Mesendoderm (in vitro differentiated cells): Measurements from ENCODE around the gene MYH15.

Experiments
- DNase-seq: peaks from one replicate; pipeline ENCODE4 v3.0.0; 2013
- H2AK5ac ChIP-seq: 2 replicates; pipeline ENCODE4 v1.6.1; 2013; ENCODE audit warnings: low read length, inconsistent platforms
- H2BK120ac ChIP-seq: 2 replicates; pipeline ENCODE4 v1.6.1; 2013; ENCODE audit warnings: low read depth, mild to moderate bottlenecking, low read length, moderate library complexity, mixed read lengths
- H2BK15ac ChIP-seq: replicated peaks from 2 replicates; pipeline ENCODE4 v1.6.1; 2013; ENCODE audit warnings: low read depth, mild to moderate bottlenecking, moderate library complexity
- H2BK5ac ChIP-seq: 2 replicates; pipeline ENCODE4 v1.6.1; 2013; ENCODE audit warnings: low read length, inconsistent platforms
- H3K18ac ChIP-seq: 2 replicates; pipeline ENCODE4 v1.6.1; 2013; ENCODE audit warnings: mild to moderate bottlenecking, low read length, mixed read lengths
- H3K23ac ChIP-seq: one replicate; pipeline ENCODE4 v1.6.1; 2013; ENCODE audit warnings: low read length
- H3K27ac ChIP-seq: 2 replicates; pipeline ENCODE4 v1.5.1; 2013; ENCODE audit warnings: low read depth, mild to moderate bottlenecking, inconsistent platforms, low read length, moderate library complexity
- H3K27me3 ChIP-seq: 2 replicates; pipeline ENCODE4 v1.6.1; 2013; ENCODE audit warnings: low read length, control low read depth, mild to moderate bottlenecking, inconsistent platforms; ENCODE audit not compliant: insufficient read depth, poor library complexity
- H3K36me3 ChIP-seq: 2 replicates; pipeline ENCODE4 v1.6.1; 2013; ENCODE audit warnings: low read length, inconsistent platforms; ENCODE audit not compliant: control insufficient read depth, insufficient read depth
- H3K4ac ChIP-seq: one replicate; pipeline ENCODE4 v1.6.1; 2013; ENCODE audit warnings: low read depth, mild to moderate bottlenecking, low read length, moderate library complexity
- H3K4me1 ChIP-seq: 2 replicates; pipeline ENCODE4 v1.6.1; 2013; ENCODE audit warnings: low read depth, low read length, inconsistent platforms; ENCODE audit not compliant: control insufficient read depth
- H3K4me2 ChIP-seq: 2 replicates; pipeline ENCODE4 v1.6.1; 2013; ENCODE audit warnings: low read length
- H3K4me3 ChIP-seq: 2 replicates; pipeline ENCODE4 v1.5.1; 2013; ENCODE audit warnings: mild to moderate bottlenecking, low read length
- H3K56ac ChIP-seq: one replicate; pipeline ENCODE4 v1.6.1; 2013; ENCODE audit warnings: low read length
- H3K79me1 ChIP-seq: 2 replicates; pipeline ENCODE4 v1.6.1; 2013; ENCODE audit warnings: low read length, inconsistent platforms
- H3K79me2 ChIP-seq: 2 replicates; pipeline ENCODE4 v1.6.1; 2013; ENCODE audit warnings: mild to moderate bottlenecking, low read length; ENCODE audit not compliant: control insufficient read depth, insufficient read depth
- H3K9ac ChIP-seq: 2 replicates; pipeline ENCODE4 v1.6.1; 2013; ENCODE audit warnings: low read length, inconsistent platforms
- H4K5ac ChIP-seq: one replicate; pipeline ENCODE4 v1.6.1; 2013; ENCODE audit warnings: low read length
- H4K8ac ChIP-seq: one replicate; pipeline ENCODE4 v1.6.1; 2013; ENCODE audit warnings: low read depth, mild to moderate bottlenecking, control low read depth, low read length, moderate library complexity
- WGBS: extraction: QIAGEN DNeasy Blood & Tissue Kit; methylation state at CpG from one replicate; pipeline ENCODE4 v1.1.7; 2013; ENCODE audit warnings: low lambda C conversion rate, missing lambda C conversion rate; ENCODE audit not compliant: insufficient coverage; ENCODE audit errors: extremely low coverage; 5-methylcytosine and 5-hydroxymethylcytosine counted together

Gene MYH15

DNA sequence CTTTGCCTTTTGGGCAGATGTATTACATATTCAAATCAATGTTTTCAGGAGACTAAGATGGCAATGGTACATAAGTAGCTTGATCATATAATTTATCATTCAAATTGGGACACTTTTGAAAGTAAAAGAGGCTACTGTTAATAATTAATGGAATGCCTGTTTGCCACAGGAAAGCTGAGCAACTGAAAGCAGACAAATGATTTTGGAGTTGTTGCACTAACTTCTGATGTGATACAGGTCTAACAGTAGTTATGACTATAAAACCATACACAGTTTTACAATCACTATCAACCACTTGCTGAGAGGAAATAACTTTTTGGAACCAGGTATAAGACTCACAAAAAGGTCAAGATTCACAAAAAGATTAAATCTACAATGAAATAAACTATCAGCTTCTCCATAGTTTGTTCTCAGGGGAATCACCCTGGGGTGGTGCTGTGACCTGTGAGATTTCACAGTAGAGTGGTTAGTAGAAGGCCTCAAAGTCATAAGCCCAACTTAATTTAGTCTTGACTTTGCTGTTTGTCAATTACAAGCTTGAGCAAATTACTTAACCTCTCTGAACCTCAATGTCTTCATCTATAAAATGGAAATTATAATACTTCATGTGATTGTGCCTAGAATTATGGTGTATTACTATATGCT is 171.4 kb downstream of the MYH15 start:
- no peak overlapping the region for H3K23ac ChIP-seq
- no peak overlapping the region for H4K8ac ChIP-seq
- H4K5ac ChIP-seq = no peak overlapping the region
- H2BK15ac ChIP-seq = no peak overlapping the region
- H3K27ac ChIP-seq = no peak overlapping the region
- H2BK120ac ChIP-seq = no peak overlapping the region
- no peak overlapping the region for H3K4me2 ChIP-seq
- no peak overlapping the region for H3K9ac ChIP-seq
- no peak overlapping the region for H3K56ac ChIP-seq
- H3K4me1 ChIP-seq = no peaks in the 10 kb centered on the region
- H2BK5ac ChIP-seq = no peak overlapping the region
- no peak overlapping the region for H2AK5ac ChIP-seq
- H3K79me2 ChIP-seq = no peaks in the 10 kb centered on the region
- no peak overlapping the region for H3K18ac ChIP-seq
- DNase-seq = no peak
- H3K79me1 ChIP-seq = no peaks in the 10 kb centered on the region
- H3K4me3 ChIP-seq = no peak overlapping the region
- H3K36me3 ChIP-seq = no peaks in the 10 kb centered on the region
- no peak overlapping the region for H3K4ac ChIP-seq
- no peaks in the 10 kb centered on the region for H3K27me3 ChIP-seq

DNA sequence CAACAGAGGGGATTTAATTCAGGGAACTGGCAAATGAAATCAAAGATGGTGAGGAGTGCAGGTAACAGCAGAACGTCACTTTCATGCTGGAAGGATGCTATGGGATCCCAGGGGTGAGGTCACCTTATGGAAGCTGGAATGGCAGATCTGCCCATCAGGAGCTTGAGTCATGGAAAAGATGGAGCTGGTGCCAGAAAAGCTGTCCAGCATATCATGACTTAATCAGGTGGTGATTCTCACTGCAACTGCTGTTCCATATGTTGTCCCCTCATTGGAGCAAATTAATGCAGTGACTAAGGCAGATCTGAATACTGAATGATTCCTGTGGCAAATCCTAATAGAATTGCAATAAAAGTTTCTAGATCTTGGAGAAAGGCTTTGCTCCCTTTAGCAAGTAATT is 175.7 kb downstream of the MYH15 start:
- H3K23ac ChIP-seq = no peak overlapping the region
- WGBS = no CpG with 5 or more reads among the region's 1 CpG
- no peak overlapping the region for H3K18ac ChIP-seq
- no peak overlapping the region for H2BK120ac ChIP-seq
- H4K5ac ChIP-seq = no peak overlapping the region
- DNase-seq = no peak
- H2AK5ac ChIP-seq = no peak overlapping the region
- H3K4me2 ChIP-seq = no peak overlapping the region
- H3K4me1 ChIP-seq = no peaks in the 10 kb centered on the region
- H2BK5ac ChIP-seq = no peak overlapping the region
- no peak overlapping the region for H3K56ac ChIP-seq
- H4K8ac ChIP-seq = no peak overlapping the region
- H3K79me2 ChIP-seq = no peaks in the 10 kb centered on the region
- H3K4me3 ChIP-seq = no peak overlapping the region
- no peaks in the 10 kb centered on the region for H3K79me1 ChIP-seq
- H3K9ac ChIP-seq = no peak overlapping the region
- no peaks in the 10 kb centered on the region for H3K27me3 ChIP-seq
- no peaks in the 10 kb centered on the region for H3K36me3 ChIP-seq
- no peak overlapping the region for H2BK15ac ChIP-seq
- H3K27ac ChIP-seq = no peak overlapping the region
- no peak overlapping the region for H3K4ac ChIP-seq

GRCh38 chr3:108333961-108334360 is 176.4 kb downstream of the MYH15 start:
- H3K27ac ChIP-seq = no peak overlapping the region

DNA sequence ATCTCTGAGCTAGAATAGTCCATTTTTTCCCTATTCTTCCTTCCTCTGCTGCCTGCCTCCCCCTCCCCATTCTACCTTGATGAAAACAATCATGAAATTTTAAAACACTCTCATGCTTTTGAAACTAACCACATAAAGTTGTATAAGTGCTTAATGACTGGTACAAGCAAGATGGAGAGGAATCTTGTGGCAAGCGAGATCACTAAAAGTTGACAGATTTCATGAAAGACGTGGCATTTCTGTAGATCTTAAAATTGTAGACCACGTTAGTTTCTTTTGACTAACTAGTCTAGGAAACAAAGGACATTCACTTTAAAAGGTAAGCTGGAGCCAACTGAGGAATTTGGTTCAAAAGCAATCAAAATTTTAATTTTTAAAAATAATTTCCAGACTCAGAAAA is 178.6 kb downstream of the MYH15 start:
- Histone ChIP-seq H3K23ac (no peak overlapping the region), H2BK120ac (no peak overlapping the region), H3K4me2 (no peak overlapping the region), H2BK15ac (no peak overlapping the region), H3K18ac (no peak overlapping the region), H3K4ac (no peak overlapping the region), H4K5ac (no peak overlapping the region), H3K36me3 (no peaks in the 10 kb centered on the region), H3K9ac (no peak overlapping the region), H3K56ac (no peak overlapping the region), H3K27ac (no peak overlapping the region), H2BK5ac (no peak overlapping the region), H4K8ac (no peak overlapping the region), H3K4me3 (no peak overlapping the region), H3K4me1 (no peaks in the 10 kb centered on the region), H3K27me3 (no peaks in the 10 kb centered on the region), H3K79me2 (no peaks in the 10 kb centered on the region), H2AK5ac (no peak overlapping the region), H3K79me1 (no peaks in the 10 kb centered on the region)
- no peak for DNase-seq
- WGBS = no CpG with 5 or more reads among the region's 3 CpGs

More at GRCh38 chr3:108333961-108334360, 176.4 kb downstream of the MYH15 start:
- no peak overlapping the region for H3K9ac ChIP-seq
- no peaks in the 10 kb centered on the region for H3K79me1 ChIP-seq
- no peak overlapping the region for H3K23ac ChIP-seq
- no peaks in the 10 kb centered on the region for H3K36me3 ChIP-seq
- H3K18ac ChIP-seq = no peak overlapping the region
- H4K8ac ChIP-seq = no peak overlapping the region
- H3K79me2 ChIP-seq = no peaks in the 10 kb centered on the region
- H3K4ac ChIP-seq = no peak overlapping the region
- no peak overlapping the region for H2BK15ac ChIP-seq
- H3K27me3 ChIP-seq = no peaks in the 10 kb centered on the region
- H3K4me2 ChIP-seq = no peak overlapping the region
- no CpG with 5 or more reads among the region's 1 CpG for WGBS
- no peaks in the 10 kb centered on the region for H3K4me1 ChIP-seq
- no peak for DNase-seq
- no peak overlapping the region for H3K4me3 ChIP-seq
- H2BK120ac ChIP-seq = no peak overlapping the region
- no peak overlapping the region for H2AK5ac ChIP-seq
- no peak overlapping the region for H2BK5ac ChIP-seq
- H4K5ac ChIP-seq = no peak overlapping the region
- H3K56ac ChIP-seq = no peak overlapping the region
